GM12864 (cell line): ENCODE results near the gene SBF1.

Source experiments
- DNase-seq: peaks from one replicate; pipeline ENCODE4 v3.0.0-alpha.2; 2011; ENCODE audit warnings: low read depth
- H3K4me3 ChIP-seq: 2 replicates; pipeline ENCODE4 v1.5.1; 2011; ENCODE audit warnings: mild to moderate bottlenecking, low read depth, low read length, control low read depth
- CTCF ChIP-seq: IDR thresholded peaks from 2 replicates; pipeline ENCODE4 v1.5.1; 2011; ENCODE audit warnings: low read depth, mild to moderate bottlenecking, moderate library complexity, low read length, control low read depth, inconsistent platforms; ENCODE audit errors: missing control alignments

The SBF1 gene

GRCh38 chr22:50487290-50488005, 12.6 kb upstream of the SBF1 start:
- DNase-seq = no peak
- H3K4me3 ChIP-seq = no peak overlapping the region
- TF ChIP-seq CTCF = no peak

GRCh38 chr22:50486561-50487289, 11.9 kb upstream of the SBF1 start, which contains the start of gene MIOX:
Gene MIOX, plus strand, starts transcription at chr22:50486859. Its CDS starts 39 bp downstream, at chr22:50486898.
- DNase-seq = no peak
- no peak for TF ChIP-seq CTCF
- H3K4me3 ChIP-seq = no peak within 1 kb of the TSS

- TF ChIP-seq CTCF = no peak
- no peak for DNase-seq
- H3K4me3 ChIP-seq = no peak overlapping the region
These were observed 10.6 kb upstream of the SBF1 start for GRCh38 chr22:50485221-50486131.

- no peak for TF ChIP-seq CTCF
- no peak for DNase-seq
- H3K4me3 ChIP-seq = no peak overlapping the region
These were observed 9.4 kb upstream of the SBF1 start for GRCh38 chr22:50483977-50484853.

GRCh38 chr22:50483556-50483955, 8.7 kb upstream of the SBF1 start:
- TF ChIP-seq CTCF = no peak
- no peak overlapping the region for H3K4me3 ChIP-seq
- DNase-seq = no peak

- H3K4me3 ChIP-seq = no peak overlapping the region
- no peak for DNase-seq
- TF ChIP-seq CTCF = no peak
These were observed 8.3 kb upstream of the SBF1 start for GRCh38 chr22:50483106-50483505.
